AG20443 (cell line): ENCODE data around the gene CFAP68.

Experiments
- DNase-seq: peaks from one replicate; pipeline ENCODE4 v3.0.0; 2012; ENCODE audit warnings: low spot score, mixed read lengths

Gene CFAP68, protein sequence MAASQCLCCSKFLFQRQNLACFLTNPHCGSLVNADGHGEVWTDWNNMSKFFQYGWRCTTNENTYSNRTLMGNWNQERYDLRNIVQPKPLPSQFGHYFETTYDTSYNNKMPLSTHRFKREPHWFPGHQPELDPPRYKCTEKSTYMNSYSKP

GRCh38 chr11:111878849-111879636, at the start of gene CFAP68, which contains the start of gene FDXACB1:
TSS of gene CFAP68 (plus strand) at chr11:111879541. CDS start at chr11:111879561, 20 bp downstream.
TSS of gene FDXACB1 (minus strand) at chr11:111879165. CDS start at chr11:111879132, 33 bp downstream.
- peak; percentile 97 for DNase-seq

- peak; percentile 24 for DNase-seq
These were observed 45.8 kb upstream of the CFAP68 start for GRCh38 chr11:111833524-111833923.

DNA sequence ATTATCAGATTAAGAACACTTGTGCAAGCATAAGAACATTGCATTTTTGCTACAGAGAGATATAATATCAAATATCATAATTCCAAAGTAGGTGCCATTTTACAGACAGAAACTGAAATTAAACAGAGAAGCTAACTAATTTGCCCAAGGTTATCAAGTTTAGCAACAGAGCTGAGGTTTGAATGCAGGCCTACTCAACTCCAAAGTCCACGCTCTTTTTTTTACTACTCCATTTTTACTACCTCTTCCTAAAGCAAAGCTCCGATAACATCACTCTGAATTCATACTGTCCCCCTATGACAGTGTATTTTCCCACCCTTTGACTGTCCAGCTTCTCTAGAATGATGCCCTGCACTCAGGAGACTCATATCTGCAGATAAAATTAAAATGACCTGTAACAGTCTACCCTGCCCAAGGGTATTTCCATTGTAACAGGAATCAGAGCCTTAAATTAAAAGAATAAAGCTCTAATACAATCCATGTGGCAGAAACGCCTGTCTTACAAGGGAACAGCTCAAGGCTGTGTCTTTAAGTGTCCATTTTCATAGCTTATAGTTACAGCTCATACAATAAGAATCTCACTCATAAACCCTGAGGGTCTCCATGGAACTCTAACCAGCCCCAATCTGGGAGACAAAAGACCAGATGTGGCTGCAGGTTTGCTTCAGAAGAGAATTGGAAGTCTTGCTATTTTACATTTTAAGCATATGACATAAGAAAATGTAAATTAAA, 44.7 kb upstream of the CFAP68 start:
- no peak for DNase-seq

DNA sequence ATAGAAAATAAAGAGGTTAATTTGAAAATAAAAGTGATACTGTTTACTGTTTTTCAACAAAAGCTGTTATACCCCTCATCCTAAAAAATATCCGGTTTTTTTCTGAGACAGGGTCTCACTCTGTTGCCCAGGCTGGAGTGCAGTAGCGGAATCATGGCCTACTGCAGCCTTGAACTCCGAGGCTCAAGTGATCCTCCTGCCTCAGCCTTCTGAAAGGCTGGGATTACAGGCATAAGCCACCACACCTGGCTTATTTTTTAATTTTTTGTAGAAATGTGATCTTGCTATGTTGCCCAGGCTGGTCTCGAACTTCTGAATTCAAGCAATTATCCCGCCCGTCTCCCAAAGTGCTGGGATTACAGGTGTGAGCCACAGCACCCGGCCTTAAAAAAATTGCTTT, 43.7 kb upstream of the CFAP68 start:
- no peak for DNase-seq

DNA sequence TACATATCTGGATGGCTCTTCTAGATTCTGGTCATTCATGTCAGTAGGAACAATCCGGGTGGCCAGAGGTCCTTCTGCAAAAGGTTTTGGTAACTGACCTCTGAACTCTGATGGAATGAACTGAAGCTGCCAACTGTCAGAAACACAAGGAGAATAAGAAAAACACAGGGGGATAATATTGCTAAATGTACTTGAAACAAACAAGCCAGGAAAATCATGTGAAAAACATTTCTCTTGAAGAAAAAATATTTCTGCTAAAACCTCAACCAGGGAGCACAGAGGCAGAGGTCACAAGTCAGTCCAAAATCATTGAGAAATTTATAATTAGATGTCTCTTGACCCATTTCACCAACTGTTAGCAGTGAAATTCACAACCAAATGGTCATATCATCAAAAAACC, 43.2 kb upstream of the CFAP68 start:
- no peak for DNase-seq

- no peak for DNase-seq
These were observed 42.6 kb upstream of the CFAP68 start for GRCh38 chr11:111836721-111837120.

DNA sequence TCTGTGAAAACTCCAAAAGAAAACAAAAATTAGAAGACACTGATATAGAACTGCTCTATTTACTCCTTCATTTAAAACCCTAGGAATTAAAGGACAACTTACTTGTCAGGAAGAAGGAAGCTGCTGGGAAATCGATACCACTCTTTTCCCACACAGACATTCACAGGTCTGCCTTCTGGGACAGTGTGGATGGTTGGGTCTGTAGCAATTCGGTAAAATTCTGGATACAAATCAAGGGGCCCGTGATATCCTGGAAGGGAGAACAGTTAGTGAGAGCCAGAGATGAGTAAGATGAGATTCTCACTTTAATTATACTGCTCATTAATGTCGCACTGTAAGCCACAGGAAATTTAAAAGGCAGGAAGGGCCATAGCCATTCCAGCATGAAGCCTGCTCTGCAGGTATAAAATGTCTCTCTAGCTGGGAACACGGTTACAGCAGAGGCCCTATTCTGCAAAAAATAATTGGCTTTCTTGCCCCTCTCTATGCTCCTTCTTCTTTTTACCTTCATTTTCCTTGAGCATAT, 41.9 kb upstream of the CFAP68 start:
- DNase-seq = no peak

DNA sequence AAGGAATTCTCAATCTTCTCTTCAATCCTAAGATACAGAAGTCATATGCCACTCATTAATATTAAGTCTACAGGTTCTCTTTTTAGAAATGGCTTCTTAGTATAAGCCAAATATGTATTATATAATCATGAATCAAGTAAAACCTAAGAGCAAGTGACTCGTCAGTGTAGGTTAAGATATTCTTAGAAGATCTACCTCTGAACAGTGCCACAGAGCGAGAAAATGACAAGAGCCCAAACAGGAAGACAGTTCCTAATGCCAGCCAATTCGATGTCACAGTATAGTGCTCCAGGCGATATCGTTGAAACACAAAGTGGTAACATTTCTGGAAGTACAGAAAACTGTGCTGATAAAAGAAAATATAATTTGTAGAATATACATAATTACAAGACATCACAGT, 41.3 kb upstream of the CFAP68 start:
- DNase-seq = no peak

GRCh38 chr11:111840143-111840542, 39.2 kb upstream of the CFAP68 start:
- DNase-seq = peak; percentile 27

GRCh38 chr11:111841370-111842053, 37.8 kb upstream of the CFAP68 start:
- peak; percentile 79 for DNase-seq

DNA sequence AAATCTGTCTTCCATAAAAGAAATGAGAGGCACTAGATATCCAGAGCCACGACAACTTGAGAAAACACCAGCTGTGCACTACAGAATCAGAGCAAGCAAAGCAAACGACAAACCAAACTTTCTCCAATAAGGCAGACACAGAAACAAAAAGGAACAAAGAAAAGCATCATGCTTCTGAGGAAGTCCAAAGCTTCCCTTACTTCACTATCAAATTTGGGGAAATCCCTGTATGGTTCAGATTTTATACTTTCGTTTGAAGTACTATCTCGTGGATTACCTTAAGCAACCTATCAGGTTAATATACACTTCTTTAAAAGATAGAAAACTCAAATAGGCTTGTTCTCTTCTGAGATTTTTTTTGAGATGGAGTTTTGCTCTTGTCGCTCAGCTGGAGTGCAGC, 35.7 kb upstream of the CFAP68 start:
- DNase-seq = no peak

GRCh38 chr11:111845276-111846028, 33.9 kb upstream of the CFAP68 start:
- no peak for DNase-seq

DNA sequence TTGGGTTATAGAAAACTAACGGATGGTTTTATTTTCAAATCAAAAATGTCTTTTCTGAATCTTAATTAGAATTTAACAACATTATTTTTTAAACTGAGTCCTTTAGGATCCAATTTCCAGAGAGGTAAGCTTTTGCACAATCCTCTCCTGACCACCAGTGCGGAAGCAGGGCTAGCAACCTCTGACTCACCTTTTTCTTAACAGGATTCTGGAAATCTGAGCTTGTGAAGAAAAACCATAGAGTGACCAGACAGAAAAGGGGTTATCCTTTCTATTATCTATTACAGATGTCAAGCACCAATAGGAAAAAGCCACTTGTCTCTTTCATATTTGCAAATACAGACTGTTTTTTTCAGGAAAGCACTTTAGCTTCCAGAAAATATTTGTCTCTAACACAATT, 33.3 kb upstream of the CFAP68 start:
- peak; percentile 36 for DNase-seq

- DNase-seq = peak; percentile 29
These were observed 32.7 kb upstream of the CFAP68 start for GRCh38 chr11:111846636-111847035.

GRCh38 chr11:111849631-111850030, 29.7 kb upstream of the CFAP68 start:
- DNase-seq = no peak

DNA sequence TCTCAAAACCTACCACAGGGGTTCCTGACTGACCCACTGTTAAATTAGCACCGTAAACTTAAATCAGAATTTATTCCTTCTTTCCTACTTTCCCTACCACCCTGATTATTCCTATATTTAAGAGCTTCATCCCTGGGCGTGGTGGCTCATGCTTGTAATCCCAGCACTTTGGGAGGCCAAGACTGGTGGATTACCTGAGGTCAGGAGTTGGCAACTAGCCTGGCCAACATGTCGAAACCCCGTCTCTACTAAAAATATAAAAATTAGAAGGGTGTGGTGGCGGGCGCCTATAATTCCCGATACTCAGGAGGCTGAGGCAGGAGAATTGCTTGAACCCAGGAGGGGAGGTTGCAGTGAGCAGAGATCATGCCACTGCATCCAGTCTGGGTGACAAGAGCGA, 28.3 kb upstream of the CFAP68 start:
- no peak for DNase-seq

DNA sequence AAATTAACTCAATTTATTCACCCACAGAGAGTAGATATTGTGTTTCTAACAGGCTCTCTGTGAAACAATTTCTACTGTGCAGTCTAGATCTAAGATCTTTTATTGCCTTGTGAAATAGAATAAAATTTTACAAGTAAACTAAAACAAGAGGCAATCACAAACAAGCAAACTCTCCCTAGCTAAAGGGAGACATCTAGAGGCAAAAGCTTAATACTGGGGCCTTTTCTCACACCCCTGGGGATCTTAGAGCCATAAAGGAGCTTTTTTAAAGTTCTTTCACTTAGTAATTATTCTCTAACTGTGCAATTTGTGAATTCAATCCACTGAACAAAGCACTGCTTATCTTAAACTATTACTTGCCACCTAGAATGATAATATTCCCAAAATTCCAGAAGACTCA, 27.7 kb upstream of the CFAP68 start:
- DNase-seq = peak; percentile 45

DNA sequence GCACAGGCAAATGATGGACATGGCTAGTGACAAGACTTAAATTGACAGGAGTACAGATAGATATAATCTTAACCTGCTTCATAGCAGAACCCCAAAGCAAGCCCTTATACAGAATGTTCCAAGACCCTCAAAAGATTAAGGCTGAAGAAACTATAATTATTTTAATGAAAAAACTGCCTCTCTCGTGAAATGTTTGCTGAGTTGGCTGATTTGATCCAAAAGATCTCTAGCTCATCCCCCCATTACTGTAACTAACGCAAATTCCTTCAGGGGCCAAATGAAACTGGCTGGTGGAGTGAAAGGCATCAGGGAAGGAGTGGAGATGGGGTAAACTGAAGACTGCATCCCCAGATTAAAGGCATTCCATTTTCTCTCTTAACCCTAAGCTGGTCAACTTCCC, 27.2 kb upstream of the CFAP68 start:
- DNase-seq = no peak

DNA sequence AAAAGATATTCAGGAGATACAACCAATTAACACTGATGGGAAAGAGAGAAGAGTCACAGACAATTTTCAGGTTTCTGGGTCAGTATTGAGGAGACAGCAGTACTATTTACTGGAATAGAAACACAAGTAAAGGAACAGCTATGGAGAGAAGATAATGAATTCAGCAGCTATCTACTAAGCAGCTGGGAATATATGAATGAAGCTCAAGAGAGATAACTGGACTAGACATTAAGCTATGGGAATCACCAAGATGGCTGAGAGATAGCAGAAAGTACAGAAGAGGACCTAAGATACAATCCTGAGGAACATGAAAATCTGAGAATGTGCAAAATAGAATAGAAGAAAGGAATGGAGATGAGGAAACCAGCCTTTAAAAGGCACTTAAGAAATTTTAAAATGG, 23.8 kb upstream of the CFAP68 start:
- no peak for DNase-seq

DNA sequence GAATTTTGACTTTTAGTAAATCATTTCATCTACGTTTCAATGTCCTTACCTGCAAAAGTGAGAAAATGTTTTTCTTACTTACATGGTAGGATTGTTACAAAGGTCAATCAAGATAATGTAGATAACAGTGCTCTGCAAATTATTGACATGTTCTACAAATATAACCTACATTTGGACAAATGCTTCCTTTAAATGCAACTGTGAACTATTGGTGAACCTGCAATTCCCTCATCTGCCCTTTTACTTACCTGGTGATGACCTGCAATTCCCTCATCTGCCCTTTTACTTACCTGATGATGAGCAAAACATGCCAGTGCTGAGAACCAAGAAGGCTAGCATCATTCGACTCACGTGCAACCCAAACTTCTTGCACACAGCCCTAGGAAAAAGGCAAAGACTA, 19.1 kb upstream of the CFAP68 start:
- DNase-seq = no peak

DNA sequence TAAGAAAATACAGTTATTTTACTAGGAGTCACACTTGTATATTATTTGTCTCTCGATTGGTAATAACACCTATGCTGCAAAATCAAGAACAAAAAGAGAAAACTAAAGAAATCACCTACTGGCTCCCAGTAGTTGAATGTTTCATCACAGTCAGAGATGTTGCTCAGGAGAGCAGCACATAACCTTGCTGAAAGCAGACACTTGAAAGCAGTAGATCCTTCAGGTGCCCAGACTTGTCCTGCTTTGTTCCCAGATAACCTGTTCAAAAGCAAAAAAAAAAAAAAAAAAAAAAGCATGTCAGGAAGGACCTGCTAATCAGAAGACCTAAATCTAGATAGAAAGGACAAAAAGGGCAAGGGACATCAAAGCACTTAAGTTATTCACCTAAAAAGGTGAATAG, 9.2 kb upstream of the CFAP68 start:
- no peak for DNase-seq

- no peak for DNase-seq
These were observed 8.8 kb upstream of the CFAP68 start for GRCh38 chr11:111870522-111870885.
